ENCODE results near the gene GBF1. TPM values are rescaled to one million over a fixed set of nuclear protein-coding genes. Genes with fewer than 3 reads are reported as not detected.

Gene GBF1
- total RNA-seq, 4 donors from 2014 or later: 32.0 to 54.7 (median 39.4) TPM

DNA sequence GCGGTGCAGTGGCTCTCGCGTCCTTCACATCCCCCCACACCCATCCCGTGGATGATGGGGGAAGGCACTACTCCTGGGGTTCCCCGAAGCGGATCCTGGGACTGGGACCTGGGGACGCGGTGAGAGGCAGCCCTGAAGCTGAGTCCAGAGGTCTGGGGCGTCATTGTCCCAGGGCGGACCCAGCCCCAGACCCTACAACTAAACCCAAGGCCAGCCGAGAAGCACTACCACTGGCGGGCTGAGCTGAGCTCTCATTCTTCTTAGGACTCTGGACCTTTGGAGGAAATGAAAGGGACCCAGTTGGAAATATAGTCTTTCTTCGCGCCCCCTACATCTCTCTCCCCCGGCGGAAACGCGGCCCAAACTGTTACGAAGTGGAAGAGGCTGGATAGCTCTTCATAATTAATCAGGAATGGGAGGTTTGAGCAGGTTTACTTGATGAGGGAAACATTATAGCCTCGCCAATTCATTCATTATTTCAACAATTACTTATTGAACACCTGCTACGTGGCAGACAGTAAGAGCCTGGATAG lies 174.9 kb downstream of the GBF1 start:
- Histone ChIP-seq H3K27me3 (peaks cover 38% of the 10 kb centered on the region), H3K4me3 (peak overlapping the region; percentile 78 to 79), H3K36me3 (peaks cover 0 to 24% of the 10 kb centered on the region in 2 donors), H3K9me3 (no peaks in the 10 kb centered on the region), H3K4me1 (peaks cover 5 to 47% (median 29%) of the 10 kb centered on the region in 3 donors), H3K27ac (peak overlapping the region; percentile 73 to 95 (median 89))
- WGBS, 2 donors (ENCODE audit: low coverage in 1 of 2): 0% methylated on average over 5 to 11 of the region's 21 CpGs
- TF ChIP-seq POLR2A (IDR thresholded peaks at IDR 0.05): peak in 1 of 2 donors; percentile 23
- no peak for TF ChIP-seq EP300 (IDR thresholded peaks at IDR 0.05)
- no peak for ATAC-seq

DNA sequence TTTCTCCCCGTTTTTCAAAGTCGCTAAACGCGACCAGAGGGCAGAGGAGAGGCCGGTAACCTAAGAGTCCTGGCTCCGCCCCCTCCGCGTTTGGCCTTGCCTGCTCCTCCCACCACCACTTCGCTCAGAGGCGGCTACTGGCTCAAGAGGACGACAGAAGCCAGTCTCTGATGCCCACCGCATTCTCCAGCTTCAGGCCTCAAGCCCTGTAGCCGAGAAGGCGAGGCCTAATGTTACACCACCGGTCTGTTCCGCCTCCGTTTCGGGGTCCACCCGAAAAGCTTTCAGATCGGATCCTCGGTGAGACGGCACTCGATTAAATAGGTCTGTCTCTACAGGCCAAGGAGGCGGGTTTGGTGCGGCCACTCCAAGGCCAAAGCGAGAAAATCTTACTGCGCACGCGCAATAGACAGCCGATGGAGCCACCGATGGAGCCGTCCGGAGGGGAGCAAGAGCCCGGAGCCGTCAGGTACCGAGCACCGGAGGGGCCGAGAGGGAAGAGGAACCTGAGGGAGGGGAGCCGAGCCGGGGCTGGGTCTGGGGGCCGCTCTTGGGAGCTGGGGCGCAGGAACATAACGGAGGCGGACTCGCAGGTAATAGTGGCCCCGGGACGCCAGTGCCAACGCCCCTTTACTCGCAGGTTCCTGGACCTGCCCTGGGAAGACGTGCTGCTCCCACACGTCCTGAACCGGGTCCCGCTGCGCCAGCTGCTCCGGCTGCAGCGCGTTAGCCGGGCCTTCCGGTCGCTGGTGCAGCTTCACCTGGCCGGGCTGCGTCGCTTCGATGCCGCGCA lies 175.6 kb downstream of the GBF1 start, which contains the start of gene FBXL15:
Gene FBXL15, plus strand, starts transcription at position 123 of the 793 bp plus-strand sequence. Its CDS starts 294 bp downstream, at position 417.
- TF ChIP-seq POLR2AphosphoS5 (IDR thresholded peaks at IDR 0.05): peak; percentile 37
- TF ChIP-seq POLR2A (IDR thresholded peaks at IDR 0.05): no peak
- no peak for TF ChIP-seq EP300 (IDR thresholded peaks at IDR 0.05)
- ATAC-seq: peak; percentile 94
- no peaks in the 10 kb centered on the region for H3K9me3 ChIP-seq
- peak within 1 kb of the TSS; percentile 78 to 79 for H3K4me3 ChIP-seq
- peaks cover 5 to 47% (median 29%) of the 10 kb centered on the region in 3 donors for H3K4me1 ChIP-seq
- 0% methylated on average over 1 to 11 of the region's 66 CpGs for WGBS, 2 donors (ENCODE audit: low coverage in 1 of 2)
- peaks cover 32% of the 10 kb centered on the region for H3K27me3 ChIP-seq
- H3K36me3 ChIP-seq: peaks cover 0 to 24% of the 10 kb centered on the region in 2 donors
- H3K27ac ChIP-seq: peak within 1 kb of the TSS; percentile 73 to 95 (median 89)

DNA sequence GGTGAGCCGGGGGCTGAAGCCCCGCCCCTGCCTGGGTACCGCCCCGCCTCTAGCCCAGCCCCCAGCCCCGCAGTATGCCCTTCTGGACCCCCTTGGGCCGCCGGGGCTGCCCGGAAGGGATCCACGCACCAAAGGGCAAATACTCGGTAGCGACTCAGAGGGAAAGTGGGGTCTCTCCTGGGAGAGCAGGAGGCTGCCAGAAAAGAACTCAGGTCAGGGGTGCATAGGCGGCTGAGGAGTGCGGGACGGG lies 176.1 kb downstream of the GBF1 start:
- H3K4me1 ChIP-seq: peaks cover 5 to 47% (median 29%) of the 10 kb centered on the region in 3 donors
- peak overlapping the region; percentile 78 to 79 for H3K4me3 ChIP-seq
- TF ChIP-seq, protein P1, sequence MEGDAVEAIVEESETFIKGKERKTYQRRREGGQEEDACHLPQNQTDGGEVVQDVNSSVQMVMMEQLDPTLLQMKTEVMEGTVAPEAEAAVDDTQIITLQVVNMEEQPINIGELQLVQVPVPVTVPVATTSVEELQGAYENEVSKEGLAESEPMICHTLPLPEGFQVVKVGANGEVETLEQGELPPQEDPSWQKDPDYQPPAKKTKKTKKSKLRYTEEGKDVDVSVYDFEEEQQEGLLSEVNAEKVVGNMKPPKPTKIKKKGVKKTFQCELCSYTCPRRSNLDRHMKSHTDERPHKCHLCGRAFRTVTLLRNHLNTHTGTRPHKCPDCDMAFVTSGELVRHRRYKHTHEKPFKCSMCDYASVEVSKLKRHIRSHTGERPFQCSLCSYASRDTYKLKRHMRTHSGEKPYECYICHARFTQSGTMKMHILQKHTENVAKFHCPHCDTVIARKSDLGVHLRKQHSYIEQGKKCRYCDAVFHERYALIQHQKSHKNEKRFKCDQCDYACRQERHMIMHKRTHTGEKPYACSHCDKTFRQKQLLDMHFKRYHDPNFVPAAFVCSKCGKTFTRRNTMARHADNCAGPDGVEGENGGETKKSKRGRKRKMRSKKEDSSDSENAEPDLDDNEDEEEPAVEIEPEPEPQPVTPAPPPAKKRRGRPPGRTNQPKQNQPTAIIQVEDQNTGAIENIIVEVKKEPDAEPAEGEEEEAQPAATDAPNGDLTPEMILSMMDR (IDR thresholded peaks at IDR 0.05): no peak
- no peak for TF ChIP-seq POLR2AphosphoS5 (IDR thresholded peaks at IDR 0.05)
- TF ChIP-seq POLR2A (IDR thresholded peaks at IDR 0.05): no peak
- TF ChIP-seq EP300 (IDR thresholded peaks at IDR 0.05): no peak
- H3K27ac ChIP-seq: peak overlapping the region; percentile 73 to 95 (median 89)
- ATAC-seq: no peak
- peaks cover 0 to 24% of the 10 kb centered on the region in 2 donors for H3K36me3 ChIP-seq
- no peaks in the 10 kb centered on the region for H3K9me3 ChIP-seq
- no CpG with 5 or more reads among the region's 14 CpGs for WGBS, 2 donors (ENCODE audit: low coverage in 1 of 2)
- H3K27me3 ChIP-seq: peaks cover 26% of the 10 kb centered on the region

DNA sequence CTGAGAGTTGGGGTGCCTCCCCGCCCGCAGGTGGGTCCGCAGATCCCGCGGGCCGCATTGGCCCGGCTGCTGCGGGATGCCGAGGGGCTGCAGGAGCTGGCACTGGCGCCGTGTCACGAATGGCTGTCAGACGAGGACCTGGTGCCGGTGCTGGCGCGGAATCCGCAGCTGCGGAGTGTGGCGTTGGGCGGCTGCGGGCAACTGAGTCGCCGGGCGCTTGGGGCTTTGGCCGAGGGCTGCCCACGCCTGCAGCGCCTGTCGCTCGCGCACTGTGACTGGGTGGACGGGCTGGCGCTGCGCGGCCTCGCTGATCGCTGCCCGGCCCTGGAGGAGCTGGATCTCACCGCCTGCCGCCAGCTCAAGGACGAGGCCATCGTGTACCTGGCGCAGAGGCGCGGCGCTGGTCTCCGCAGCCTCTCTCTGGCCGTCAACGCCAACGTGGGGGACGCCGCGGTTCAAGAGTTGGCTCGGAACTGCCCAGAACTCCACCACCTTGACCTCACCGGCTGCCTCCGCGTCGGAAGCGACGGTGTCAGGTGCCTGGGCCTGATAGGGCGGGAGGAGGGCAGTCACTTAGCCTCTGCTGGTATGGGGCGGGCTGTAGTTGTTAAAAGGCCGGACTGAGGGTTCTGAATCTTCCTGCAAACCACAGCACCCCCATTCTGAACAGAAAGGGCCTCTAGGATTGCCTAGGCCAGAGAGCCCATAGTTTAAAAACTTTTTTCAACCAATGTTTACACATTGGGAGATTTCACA lies 176.6 kb downstream of the GBF1 start:
- H3K27ac ChIP-seq: peak overlapping the region; percentile 73 to 95 (median 89)
- peaks cover 5 to 47% (median 29%) of the 10 kb centered on the region in 3 donors for H3K4me1 ChIP-seq
- TF ChIP-seq, protein P1 (IDR thresholded peaks at IDR 0.05): no peak
- peak in 1 of 2 donors; percentile 17 for TF ChIP-seq POLR2A (IDR thresholded peaks at IDR 0.05)
- peak overlapping the region; percentile 78 to 79 for H3K4me3 ChIP-seq
- H3K36me3 ChIP-seq: peaks cover 0 to 24% of the 10 kb centered on the region in 2 donors
- WGBS, 2 donors (ENCODE audit: low coverage in 1 of 2): 0% methylated on average over 2 of the region's 62 CpGs; no CpG with 5 or more reads in 1 of the 2 donors
- no peak for ATAC-seq
- H3K27me3 ChIP-seq: peaks cover 21% of the 10 kb centered on the region
- no peaks in the 10 kb centered on the region for H3K9me3 ChIP-seq

DNA sequence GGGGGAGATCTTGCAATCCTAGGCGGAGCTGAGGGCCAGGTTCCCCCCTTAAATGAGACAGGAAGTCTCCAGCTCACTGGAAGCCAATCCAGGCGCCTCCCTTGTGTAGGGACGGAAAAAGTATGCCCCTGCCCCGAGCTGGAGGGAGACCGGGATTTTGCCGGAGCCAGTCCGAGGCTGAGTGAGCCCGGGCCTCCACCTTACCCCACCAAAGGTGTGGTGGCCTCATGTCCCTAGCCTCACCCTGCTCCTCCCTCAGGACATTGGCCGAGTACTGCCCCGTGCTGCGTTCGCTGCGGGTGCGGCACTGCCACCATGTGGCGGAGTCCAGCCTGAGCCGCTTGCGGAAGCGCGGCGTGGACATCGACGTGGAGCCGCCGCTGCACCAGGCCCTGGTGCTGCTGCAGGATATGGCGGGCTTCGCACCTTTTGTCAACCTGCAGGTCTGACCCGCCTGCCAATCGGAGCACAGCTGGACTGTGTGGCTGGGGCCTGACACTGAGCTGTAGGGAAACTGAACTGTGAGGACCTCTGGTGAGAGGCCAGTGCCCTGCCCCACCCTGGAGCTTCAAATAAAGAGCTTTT lies 177.3 kb downstream of the GBF1 start:
- TF ChIP-seq, protein P1 (IDR thresholded peaks at IDR 0.05): peak in 3 of 4 experiments; percentile 83 to 90 (median 86)
- peak; percentile 72 for TF ChIP-seq POLR2AphosphoS5 (IDR thresholded peaks at IDR 0.05)
- TF ChIP-seq POLR2A (IDR thresholded peaks at IDR 0.05): no peak
- H3K9me3 ChIP-seq: no peaks in the 10 kb centered on the region
- peaks cover 5 to 47% (median 29%) of the 10 kb centered on the region in 3 donors for H3K4me1 ChIP-seq
- H3K27me3 ChIP-seq: peaks cover 14% of the 10 kb centered on the region
- peak overlapping the region; percentile 73 to 95 (median 89) for H3K27ac ChIP-seq
- peak; percentile 59 for ATAC-seq
- peak overlapping the region; percentile 78 to 79 for H3K4me3 ChIP-seq
- WGBS, 2 donors (ENCODE audit: low coverage in 1 of 2): 0% methylated on average over 1 to 2 of the region's 28 CpGs
- H3K36me3 ChIP-seq: peaks cover 0 to 24% of the 10 kb centered on the region in 2 donors

Measured in gastroesophageal sphincter (tissue), 4 donors.